Kidney epithelial cell (primary cell): ENCODE data around the gene PSME1. TPM values are rescaled to one million over a fixed set of nuclear protein-coding genes. Genes with fewer than 3 reads are reported as not detected.

Experiments
- DNase-seq: peaks from one replicate; pipeline ENCODE4 v3.0.0-alpha.2; 2010; ENCODE audit warnings: low read depth
- H3K27me3 ChIP-seq: 2 replicates; pipeline ENCODE4 v1.6.0; 2011; ENCODE audit warnings: low read length; ENCODE audit not compliant: control insufficient read depth, insufficient read depth
- H3K36me3 ChIP-seq: 2 replicates; pipeline ENCODE4 v1.5.1; 2011; ENCODE audit warnings: low read length; ENCODE audit not compliant: control insufficient read depth, insufficient read depth
- H3K4me3 ChIP-seq: 2 replicates; pipeline ENCODE4 v1.5.1; 2011; ENCODE audit warnings: low read depth, mild to moderate bottlenecking, control low read depth, low read length
- total RNA-seq: library from RNA; depleted of rRNA; stranded (reverse); fragments of >200 nt; gene quantifications from 2 replicates; pipeline ENCODE4 v1.2.3, GENCODE V29; 2015
- TF ChIP-seq, protein P1 (sequence below): IDR thresholded peaks from 2 replicates; pipeline ENCODE4 v1.5.1; 2011; ENCODE audit warnings: mild to moderate bottlenecking, moderate library complexity, low read length, control low read depth, inconsistent platforms; ENCODE audit not compliant: insufficient read depth, poor library complexity, severe bottlenecking

Gene PSME1
- total RNA-seq, 1 donor from 2014 or later = 234 TPM

GRCh38 chr14:24177041-24177825 is 41.2 kb downstream of the PSME1 start:
- Histone ChIP-seq H3K27me3 (no peaks in the 10 kb centered on the region), H3K36me3 (peaks cover 14% of the 10 kb centered on the region), H3K4me3 (no peak overlapping the region)
- DNase-seq = no peak
- TF ChIP-seq, protein P1, sequence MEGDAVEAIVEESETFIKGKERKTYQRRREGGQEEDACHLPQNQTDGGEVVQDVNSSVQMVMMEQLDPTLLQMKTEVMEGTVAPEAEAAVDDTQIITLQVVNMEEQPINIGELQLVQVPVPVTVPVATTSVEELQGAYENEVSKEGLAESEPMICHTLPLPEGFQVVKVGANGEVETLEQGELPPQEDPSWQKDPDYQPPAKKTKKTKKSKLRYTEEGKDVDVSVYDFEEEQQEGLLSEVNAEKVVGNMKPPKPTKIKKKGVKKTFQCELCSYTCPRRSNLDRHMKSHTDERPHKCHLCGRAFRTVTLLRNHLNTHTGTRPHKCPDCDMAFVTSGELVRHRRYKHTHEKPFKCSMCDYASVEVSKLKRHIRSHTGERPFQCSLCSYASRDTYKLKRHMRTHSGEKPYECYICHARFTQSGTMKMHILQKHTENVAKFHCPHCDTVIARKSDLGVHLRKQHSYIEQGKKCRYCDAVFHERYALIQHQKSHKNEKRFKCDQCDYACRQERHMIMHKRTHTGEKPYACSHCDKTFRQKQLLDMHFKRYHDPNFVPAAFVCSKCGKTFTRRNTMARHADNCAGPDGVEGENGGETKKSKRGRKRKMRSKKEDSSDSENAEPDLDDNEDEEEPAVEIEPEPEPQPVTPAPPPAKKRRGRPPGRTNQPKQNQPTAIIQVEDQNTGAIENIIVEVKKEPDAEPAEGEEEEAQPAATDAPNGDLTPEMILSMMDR = no peak

GRCh38 chr14:24177891-24178290 is 41.9 kb downstream of the PSME1 start:
- DNase-seq = no peak
- Histone ChIP-seq H3K4me3 (no peak overlapping the region), H3K36me3 (peaks cover 14% of the 10 kb centered on the region), H3K27me3 (no peaks in the 10 kb centered on the region)
- TF ChIP-seq, protein P1 = no peak

DNA sequence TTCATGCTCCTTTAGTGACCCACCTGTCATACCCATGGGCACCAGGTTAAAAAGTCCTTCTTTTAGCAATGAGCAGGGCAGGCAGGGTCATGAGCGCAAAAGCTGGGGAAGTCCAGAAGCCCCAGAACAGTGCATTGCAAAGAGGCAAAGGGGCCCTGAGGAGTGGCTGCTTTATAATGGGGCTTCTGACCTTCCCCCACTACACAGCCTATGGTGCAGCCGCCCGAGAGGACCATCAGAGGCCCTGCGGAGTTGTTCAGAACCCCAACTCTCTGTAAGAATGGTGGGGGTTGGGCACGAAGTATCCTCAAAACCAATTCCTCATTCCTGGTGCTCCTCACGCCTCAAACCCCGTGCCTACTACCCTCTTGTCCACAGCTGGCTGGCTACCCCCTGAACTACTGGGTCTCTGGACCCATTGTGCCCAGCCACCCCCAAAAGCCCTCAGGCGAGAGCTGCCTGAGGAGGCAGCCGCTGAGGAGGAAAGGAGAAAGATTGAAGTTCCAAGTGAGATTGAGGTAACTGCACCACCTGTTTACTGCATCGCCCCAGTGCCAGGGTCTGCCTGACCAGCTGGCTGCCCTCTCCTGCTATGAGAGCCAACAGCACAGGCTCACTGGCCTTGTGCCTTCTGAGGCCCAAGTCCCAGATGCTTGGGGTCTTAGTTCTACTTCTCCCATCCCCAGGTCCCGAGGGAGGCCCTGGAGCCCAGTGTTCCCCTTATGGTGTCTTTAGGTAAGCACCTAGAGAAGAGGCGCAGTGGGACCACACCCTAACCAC is 42.6 kb downstream of the PSME1 start:
- DNase-seq = no peak
- H3K27me3 ChIP-seq = no peaks in the 10 kb centered on the region
- H3K36me3 ChIP-seq = peaks cover 11% of the 10 kb centered on the region
- TF ChIP-seq, protein P1 = no peak
- H3K4me3 ChIP-seq = no peak overlapping the region

DNA sequence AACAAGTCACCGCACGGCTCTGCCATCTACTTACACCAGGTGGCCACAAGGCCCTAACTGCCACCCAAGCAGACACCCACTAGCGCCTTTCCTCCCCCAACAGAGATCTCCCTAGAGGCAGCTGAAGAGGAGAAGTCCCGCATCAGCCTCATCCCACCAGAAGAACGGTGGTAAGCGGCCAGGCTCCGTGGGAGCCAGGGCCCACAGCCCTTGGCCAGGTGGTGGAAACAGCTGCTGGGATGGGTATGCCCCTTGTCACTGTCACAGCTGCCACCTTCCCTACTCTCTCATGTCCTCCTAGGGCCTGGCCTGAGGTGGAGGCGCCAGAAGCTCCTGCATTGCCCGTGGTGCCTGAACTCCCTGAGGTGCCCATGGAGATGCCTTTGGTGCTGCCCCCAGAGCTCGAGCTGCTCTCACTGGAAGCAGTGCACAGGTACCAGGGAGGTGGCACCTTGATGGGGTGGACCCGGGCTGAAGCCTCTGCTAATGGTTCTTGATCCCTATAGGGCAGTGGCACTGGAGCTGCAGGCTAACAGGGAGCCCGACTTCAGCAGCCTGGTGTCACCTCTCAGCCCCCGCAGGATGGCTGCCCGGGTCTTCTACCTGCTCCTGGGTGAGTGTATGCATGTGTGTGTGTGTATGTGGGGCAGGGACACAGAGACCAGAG is 43.4 kb downstream of the PSME1 start:
- H3K36me3 ChIP-seq = peaks cover 12% of the 10 kb centered on the region
- H3K4me3 ChIP-seq = no peak overlapping the region
- no peak for DNase-seq
- TF ChIP-seq, protein P1 = no peak
- H3K27me3 ChIP-seq = no peaks in the 10 kb centered on the region

DNA sequence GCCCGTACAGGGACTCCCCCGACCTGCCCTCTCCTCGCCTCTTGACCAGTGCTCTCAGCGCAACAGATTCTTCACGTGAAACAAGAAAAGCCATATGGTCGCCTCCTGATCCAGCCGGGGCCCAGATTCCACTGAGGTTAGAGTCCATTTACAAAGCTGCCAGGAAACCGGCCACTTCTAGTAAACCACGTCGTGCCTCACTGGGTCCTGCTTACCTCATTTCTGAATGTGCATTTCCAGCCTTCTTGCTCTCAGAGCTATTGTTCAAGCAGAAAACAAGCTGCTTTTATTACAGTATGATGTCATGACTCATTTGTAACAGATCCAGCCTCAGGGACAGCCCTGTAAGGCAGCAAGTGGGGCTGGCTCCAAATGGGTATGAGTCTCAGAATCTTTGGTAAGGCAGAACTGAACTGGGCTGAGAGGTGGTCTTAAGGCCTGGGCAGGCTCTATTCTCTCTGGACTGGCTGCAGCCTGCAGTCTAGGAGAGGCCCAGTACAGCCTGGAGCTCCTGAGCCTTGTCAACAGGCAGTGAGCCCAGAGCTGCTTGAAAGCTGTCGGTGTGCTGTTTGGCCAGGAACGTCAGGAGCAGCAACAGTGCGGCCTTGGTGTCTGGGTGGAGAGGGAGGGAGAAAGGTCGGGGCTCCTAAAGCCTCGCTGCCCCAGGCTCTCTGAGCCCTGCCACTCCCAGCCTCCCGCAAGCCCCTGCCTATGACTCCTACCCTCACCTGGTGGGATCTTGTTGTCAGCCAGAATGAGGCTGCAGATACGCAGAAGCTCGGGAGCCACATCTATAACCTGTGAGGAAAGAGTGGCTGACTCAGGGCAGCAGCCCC is 44.2 kb downstream of the PSME1 start:
- H3K36me3 ChIP-seq = peaks cover 12% of the 10 kb centered on the region
- H3K4me3 ChIP-seq = no peak overlapping the region
- H3K27me3 ChIP-seq = no peaks in the 10 kb centered on the region
- TF ChIP-seq, protein P1 = no peak
- DNase-seq = peak; percentile 96
